Fibroblast of lung (primary cell): ENCODE measurements around the gene TXNRD2.
"Not testable (repeated sequence)": the region's sequence is repeated elsewhere in the genome, so short reads cannot be mapped to it uniquely, and the experiment has no call there.

Experiments
- EZH2 ChIP-seq: IDR thresholded peaks from 2 replicates; pipeline ENCODE4 v1.5.1; 2012; ENCODE audit warnings: low read length, control low read depth, mild to moderate bottlenecking; ENCODE audit errors: missing control alignments
- TF ChIP-seq, protein P1 (sequence below), 2 donors: IDR thresholded peaks in 1 of 2; conservative IDR thresholded peaks in 1 of 2; 1 replicate in 1 of 2; 2 replicates in 1 of 2; pipeline ENCODE4 v1.5.1; 2011 to 2012; ENCODE audit warnings: low read length in 2 of 2, control low read depth in 1 of 2, inconsistent platforms in 1 of 2, low read depth in 1 of 2, mild to moderate bottlenecking in 1 of 2

DNA sequence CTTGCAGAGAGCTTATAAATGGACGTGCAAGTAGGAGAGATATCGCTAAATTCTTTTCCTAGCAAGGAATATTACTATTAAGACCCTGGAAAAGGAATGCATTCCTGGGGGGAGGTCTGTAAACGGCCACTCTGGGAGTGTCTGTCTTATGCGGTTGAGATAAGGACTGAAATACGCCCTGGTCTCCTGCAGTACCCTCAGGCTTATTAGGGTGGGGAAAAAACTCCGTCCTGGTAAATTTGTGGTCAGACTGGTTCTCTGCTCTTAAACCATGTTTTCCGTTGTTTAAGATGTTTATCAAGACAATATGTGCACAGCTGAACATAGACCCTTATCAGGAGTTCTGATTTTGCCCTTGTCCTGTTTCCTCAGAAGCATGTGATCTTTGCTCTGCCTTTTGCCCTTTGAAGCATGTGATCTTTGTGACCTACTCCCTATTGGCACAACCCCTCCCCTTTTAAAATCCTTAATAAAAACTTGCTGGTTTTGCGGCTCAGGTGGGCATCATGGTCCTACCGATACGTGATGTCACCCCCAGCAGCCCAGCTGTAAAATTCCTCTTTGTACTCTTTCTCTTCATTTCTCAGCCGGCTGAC lies 6.4 kb downstream of the TXNRD2 start:
- TF ChIP-seq, protein P1, sequence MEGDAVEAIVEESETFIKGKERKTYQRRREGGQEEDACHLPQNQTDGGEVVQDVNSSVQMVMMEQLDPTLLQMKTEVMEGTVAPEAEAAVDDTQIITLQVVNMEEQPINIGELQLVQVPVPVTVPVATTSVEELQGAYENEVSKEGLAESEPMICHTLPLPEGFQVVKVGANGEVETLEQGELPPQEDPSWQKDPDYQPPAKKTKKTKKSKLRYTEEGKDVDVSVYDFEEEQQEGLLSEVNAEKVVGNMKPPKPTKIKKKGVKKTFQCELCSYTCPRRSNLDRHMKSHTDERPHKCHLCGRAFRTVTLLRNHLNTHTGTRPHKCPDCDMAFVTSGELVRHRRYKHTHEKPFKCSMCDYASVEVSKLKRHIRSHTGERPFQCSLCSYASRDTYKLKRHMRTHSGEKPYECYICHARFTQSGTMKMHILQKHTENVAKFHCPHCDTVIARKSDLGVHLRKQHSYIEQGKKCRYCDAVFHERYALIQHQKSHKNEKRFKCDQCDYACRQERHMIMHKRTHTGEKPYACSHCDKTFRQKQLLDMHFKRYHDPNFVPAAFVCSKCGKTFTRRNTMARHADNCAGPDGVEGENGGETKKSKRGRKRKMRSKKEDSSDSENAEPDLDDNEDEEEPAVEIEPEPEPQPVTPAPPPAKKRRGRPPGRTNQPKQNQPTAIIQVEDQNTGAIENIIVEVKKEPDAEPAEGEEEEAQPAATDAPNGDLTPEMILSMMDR (conservative IDR thresholded peaks at IDR 0.05 in 1 of 2, IDR thresholded peaks at IDR 0.05 in 1 of 2; ENCODE audit: low read depth in 1 of 2, low read length in 2 of 2), result not testable (repeated sequence)
- not testable (repeated sequence) for TF ChIP-seq EZH2
